CD4-positive, alpha-beta T cell treated with Interferon gamma for 1 hour (primary cell): ENCODE measurements around the gene DPH5.
"Not testable (repeated sequence)": the region's sequence is repeated elsewhere in the genome, so short reads cannot be mapped to it uniquely, and the experiment has no call there.

ENCODE experiments used
- DNase-seq: peaks from one replicate; pipeline ENCODE4 v3.0.0-alpha.2; 2020

The DPH5 gene

GRCh38 chr1:101025657-101026429 is at the start of gene DPH5:
Gene DPH5, minus strand, starts transcription at chr1:101025784. Its CDS starts 341 bp downstream, at chr1:101025443.
- peak; percentile 82 for DNase-seq

GRCh38 chr1:101073836-101074235 is 48.3 kb upstream of the DPH5 start:
- no peak for DNase-seq

DNA sequence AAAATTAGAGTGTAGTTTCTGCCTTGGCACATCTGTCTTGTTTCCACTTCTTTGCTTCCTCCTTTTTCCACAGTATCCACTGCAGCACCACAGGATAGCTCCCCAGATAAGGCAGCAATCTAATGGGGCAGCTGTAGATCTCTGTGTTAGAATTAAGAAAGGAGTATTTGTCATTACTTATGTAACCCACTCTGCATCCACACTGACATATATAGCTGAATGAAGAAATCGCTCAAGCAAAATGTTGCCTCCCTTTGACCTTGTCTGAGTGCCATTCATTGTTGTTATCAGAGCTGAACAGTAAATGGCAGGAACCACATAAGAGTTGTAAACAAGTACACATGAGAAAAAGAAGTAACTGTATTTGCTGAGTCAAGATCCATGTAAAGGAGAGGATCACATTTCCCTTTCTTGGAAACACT is 45.9 kb upstream of the DPH5 start:
- no peak for DNase-seq

- DNase-seq = no peak
These were observed 43.6 kb upstream of the DPH5 start for GRCh38 chr1:101069158-101069557.

DNA sequence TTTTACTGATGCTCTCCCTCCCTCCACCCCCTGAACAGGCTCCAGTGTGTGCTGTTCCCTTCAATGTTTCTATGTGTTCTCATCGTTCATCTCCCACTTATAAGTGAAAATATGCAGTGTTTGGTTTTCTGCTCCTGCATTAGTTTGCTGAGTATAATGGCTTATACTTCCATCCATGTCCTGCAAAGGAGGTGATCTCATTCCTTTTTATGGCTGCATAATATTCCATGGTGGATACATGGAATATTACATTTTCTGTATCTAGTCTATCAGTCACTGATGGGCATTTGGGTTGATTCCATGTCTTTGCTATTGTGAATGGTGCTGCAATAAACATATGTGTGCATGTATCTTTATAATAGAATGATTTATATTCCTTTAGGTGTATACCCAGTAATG is 41.4 kb upstream of the DPH5 start:
- not testable (repeated sequence) for DNase-seq

DNA sequence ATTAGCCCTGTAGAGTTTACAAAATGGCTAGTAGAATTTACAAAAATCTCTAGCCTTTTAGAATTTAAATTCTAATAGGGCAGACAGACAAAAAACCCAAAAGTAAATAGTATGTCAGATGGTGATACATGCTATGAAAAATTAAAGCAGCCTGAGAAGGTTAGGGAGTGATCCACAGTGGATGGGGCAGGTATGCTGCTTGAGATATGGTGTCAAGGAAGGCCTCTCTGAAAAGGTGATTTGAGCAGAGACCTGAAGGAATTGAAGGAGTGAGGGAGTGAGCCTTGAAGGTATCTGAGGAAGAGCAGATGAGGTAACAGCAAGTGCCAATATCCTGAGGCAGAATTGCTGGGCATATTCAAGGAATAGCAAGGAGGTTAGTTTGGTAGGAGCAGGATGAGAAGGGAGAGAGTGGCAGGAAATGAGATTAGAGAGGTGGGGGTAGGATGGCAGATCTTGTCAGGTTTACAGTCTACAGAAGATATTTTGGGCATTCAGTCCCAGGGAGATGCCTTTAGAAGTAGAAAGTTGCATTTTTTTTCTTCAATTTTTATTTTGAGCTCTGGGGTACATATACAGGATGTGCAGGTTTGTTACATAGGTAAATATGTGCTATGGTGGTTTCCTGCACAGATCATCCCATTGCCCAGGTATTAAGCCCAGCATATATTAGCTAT is 40.8 kb upstream of the DPH5 start:
- DNase-seq = no peak

- no peak for DNase-seq
These were observed 40.0 kb upstream of the DPH5 start for GRCh38 chr1:101065575-101065974.

DNA sequence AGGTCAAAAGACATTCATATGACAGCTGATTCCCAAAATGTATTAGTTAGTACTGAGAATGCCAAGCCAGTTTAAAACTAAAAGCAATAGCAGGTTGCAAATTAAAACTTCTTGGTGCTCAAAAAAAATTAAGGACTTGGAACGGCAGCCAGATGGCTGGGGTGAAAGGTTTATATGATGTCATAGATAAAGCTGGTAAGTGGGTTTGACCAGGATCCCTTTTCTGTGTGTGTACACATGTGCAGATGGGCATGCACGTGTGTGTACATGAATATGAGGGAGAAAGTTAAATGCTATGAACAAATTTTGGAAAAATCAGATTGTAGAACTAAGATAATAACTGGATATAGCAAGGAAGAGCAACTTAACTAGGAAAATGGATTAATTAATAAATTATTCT is 39.1 kb upstream of the DPH5 start:
- DNase-seq = no peak

GRCh38 chr1:101060992-101061391 is 35.4 kb upstream of the DPH5 start:
- DNase-seq = no peak

GRCh38 chr1:101059945-101060542 is 34.5 kb upstream of the DPH5 start:
- DNase-seq = no peak

- DNase-seq = no peak
These were observed 30.0 kb upstream of the DPH5 start for GRCh38 chr1:101055623-101056022.

GRCh38 chr1:101051688-101052638 is 26.4 kb upstream of the DPH5 start:
- peak; percentile 15 for DNase-seq

DNA sequence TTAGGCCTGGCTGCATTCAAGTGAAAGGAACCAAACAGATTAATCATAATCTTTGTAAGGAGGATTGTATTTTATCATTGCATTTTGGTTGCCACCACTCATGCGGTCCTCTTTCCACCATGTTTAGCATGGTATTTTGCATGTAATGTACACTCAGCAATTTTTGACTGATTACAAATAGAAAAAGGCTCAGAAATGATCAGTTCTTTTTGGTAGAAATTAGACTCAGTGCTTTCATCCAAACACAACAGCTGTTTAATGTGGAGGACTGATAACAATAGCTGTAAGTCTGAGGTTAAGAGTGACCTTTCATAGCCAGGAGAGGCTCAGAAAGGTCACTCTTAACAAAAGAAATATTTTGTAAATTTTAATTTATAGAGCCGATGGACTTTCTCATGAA is 25.3 kb upstream of the DPH5 start:
- DNase-seq = no peak

- no peak for DNase-seq
These were observed 19.2 kb upstream of the DPH5 start for GRCh38 chr1:101044749-101045148.

DNA sequence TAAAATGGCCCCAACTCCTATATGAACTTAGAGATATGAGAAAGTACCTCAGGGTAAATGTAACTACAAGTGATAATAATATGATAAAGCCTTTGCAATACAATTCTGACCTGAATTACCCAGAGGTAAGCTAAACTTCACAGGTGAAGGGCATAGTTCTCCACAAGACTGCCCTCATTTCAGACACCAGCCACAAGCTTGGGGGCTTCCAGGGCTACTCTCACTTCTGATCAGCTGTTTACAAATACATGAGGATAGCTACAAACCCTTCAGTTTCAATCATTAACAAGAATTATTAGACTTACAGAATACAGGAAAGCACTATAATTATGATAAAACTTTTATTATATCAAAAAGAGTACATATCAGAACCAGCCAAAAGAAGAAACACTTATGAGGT is 18.7 kb upstream of the DPH5 start:
- no peak for DNase-seq

GRCh38 chr1:101043776-101044175 is 18.2 kb upstream of the DPH5 start:
- no peak for DNase-seq

DNA sequence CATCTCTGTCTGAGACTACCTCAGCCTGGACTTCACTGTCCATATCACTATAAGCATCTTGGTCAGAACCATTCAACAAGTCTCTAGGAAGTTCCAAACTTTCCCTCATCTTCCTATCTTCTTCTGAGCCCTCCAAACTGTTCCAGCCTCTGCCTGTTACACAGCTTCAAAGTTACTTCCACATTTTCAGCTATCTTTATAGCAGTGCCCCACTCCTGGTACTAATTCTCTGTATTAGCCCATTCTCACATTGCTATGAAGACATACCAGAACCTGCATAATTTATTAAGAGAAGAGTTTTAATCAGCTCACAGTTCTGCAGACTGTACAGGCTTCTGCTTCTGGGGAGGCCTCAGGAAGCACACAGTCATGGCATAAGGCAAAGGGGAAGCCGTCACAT is 15.7 kb upstream of the DPH5 start:
- DNase-seq = no peak

GRCh38 chr1:101040666-101041065 is 15.1 kb upstream of the DPH5 start:
- no peak for DNase-seq

GRCh38 chr1:101039245-101039644 is 13.7 kb upstream of the DPH5 start:
- no peak for DNase-seq

GRCh38 chr1:101037316-101037715 is 11.7 kb upstream of the DPH5 start:
- DNase-seq = no peak

- no peak for DNase-seq
These were observed 7.4 kb upstream of the DPH5 start for GRCh38 chr1:101033017-101033416.

- not testable (repeated sequence) for DNase-seq
These were observed 6.5 kb upstream of the DPH5 start for GRCh38 chr1:101032129-101032528.

DNA sequence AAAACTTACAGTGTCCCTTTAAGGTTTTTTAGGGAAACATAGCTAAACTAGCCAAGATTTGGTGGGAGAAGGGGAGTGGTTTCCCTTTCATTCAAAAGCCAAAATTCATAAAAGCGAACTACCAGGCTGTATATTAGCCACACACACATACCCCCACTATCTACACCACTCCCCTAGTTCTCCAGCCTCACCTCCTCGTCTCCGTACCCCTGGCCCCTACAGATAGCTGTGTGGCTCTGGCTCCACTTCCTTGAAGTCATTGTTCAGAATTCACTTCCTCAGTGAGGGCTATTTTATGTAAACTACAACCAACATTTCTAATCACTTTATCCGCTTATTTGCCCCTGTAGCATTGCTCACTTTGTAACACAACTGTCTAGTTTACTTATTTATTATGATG is 5.3 kb upstream of the DPH5 start:
- DNase-seq = no peak
